Suppressor macrophage (primary cell): ENCODE data around the gene KIF23.

ENCODE experiments used
- DNase-seq, 4 experiments: peaks; one replicate each; pipeline ENCODE4 v3.0.0-alpha.2; 2020 to 2022

Gene KIF23

DNA sequence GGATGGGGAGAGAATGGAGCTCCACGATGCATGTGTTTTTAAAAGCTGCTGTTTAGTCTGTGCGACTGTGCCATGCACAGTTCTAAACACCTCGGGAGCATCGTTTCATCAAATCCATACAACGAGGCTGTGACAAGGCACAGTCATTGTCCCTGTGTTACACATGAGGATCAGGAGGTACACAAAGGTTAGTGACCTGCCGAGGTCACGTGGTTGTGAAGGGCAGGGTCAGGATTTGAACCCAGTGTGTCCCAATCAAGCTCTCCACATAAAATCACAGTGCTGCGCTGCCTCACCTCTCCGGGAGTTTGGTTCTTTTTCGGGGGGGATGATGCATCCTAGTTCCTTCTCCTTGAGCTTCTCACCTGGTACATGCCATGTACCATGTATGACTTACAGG is 18.7 kb upstream of the KIF23 start:
- no peak for DNase-seq

DNA sequence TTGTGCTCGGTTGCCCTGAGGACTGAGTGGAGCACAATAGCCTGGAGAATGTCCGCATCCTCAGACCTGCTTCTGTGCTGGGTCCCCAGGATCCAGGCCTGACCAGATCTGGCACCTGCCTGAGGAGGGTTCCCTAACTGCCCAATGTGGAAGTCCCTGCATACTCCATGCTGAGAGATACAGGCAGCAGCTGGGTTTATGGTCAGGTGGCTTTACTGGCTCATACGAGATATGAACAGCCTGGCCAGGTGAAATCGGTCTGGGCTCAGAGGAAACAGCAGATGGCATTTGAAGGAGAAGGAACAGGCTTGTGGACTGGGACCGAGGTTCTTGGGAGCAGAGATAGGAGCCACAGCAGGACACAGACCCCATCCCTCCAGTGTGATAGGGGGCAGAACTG is 18.2 kb upstream of the KIF23 start:
- no peak for DNase-seq

DNA sequence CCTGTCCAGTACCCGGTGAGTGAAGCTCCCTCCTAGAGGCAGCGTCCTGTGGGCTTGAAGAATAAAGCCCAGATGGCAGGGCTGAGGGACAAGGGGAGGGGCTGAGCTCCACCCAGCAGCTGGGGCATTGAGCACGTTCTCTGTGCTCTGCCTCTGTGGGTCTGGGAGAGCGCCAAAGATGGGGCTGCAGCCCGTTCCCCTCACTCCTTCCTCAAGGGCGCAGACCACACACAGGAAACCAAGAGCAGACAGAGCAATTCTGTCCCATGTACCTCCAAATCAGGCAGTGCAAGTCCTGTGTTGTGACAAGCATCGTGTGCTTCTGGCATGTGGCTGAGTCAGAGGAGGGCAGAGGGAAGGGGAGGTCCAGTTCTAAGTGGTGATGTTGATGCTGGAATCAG is 15.7 kb upstream of the KIF23 start:
- DNase-seq: no peak

DNA sequence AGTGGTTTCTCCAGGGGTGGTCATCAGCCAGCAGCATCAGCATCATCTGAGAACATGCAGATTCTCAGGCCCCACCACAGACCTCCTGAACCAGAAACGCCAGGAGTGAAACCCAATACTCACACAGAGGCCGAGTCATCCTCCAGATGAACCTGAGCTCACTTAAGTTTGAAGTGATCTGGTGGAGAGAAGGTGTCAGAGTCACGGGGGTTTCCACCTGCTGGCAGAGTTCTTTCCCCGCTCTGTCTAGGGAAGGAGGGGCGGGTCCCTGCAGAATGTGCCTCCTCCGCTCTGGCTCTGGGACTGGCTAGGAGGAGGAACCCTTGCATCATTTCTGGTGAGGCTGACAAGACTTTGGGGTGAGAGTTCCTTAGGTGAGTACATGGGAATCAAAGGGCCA is 13.3 kb upstream of the KIF23 start:
- DNase-seq: no peak

DNA sequence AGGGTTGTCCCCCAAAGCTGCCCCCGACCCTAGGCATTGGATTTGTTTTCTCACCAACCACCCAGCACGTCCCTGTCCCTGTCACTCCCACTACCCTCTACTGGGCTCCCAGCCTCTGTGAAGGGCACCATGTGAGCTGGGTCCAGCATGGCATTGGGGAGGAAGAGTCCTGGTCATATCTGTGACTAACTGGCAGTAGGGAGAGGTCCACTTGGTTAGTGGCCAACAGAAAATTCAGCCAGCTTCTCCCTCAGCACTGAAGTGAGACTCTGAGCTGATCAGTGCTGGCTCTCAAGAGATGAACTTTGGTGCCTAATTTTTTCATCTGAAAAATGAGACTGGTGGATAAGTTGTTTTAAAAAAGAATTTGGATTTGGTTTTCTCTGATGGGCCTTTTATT is 11.3 kb upstream of the KIF23 start:
- DNase-seq: no peak

- DNase-seq: no peak
Measured at GRCh38 chr15:69403594-69403993, 10.6 kb upstream of the KIF23 start.

DNA sequence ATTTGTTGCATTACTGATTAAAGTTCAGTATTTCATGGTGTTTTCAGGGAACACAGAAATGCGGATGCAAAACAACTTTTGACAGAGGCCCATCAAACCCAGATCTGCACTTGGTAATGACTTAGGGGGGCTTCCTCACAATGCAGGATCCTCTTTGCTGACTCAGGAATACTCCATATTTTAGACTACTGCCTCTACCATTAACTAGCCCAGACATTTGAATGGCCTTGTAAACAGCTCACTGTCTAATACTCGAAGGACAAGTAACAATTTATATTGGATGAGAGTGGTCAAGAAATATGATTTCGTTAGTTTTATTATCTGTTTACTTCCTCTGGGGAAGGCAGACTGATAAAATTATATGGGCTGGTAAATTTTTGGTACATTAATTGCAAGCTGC is 9.0 kb upstream of the KIF23 start:
- DNase-seq: no peak

- DNase-seq: no peak
Measured at GRCh38 chr15:69407719-69408400, 6.3 kb upstream of the KIF23 start.

GRCh38 chr15:69408841-69409240 is 5.3 kb upstream of the KIF23 start:
- no peak for DNase-seq

DNA sequence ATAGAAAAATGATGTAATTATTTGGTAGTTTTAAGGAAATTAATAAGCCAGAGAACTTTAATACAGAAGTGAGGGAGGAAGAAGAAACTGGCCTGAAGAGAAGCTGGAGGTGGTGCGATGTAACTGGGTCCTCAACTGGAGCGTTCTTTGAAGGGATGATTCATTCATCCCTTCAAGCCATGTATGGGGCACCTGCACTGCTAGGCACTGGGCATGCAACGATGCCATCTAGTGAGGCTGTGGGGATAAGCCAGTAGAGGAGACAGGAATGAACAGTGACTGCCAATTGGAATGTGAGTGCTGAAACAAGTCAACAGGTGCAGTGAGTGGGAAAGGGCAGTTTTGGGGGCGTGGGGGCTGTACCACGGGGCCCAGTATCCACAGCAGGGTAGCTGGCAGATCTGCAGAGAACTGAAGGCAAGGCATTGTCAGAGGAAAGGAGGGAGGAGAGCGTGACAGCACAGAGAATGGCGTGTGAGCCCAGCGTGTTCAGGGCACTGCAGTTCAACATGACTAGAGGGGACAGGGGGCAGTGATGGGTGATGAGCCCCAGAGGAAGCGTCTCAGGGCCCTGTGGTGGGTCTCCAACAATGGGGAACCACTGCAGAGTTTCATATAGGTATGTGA is 3.8 kb upstream of the KIF23 start:
- peak in 1 of 4 experiments; percentile 10 for DNase-seq

- no peak for DNase-seq
Measured at GRCh38 chr15:69412274-69412673, 1.9 kb upstream of the KIF23 start.

DNA sequence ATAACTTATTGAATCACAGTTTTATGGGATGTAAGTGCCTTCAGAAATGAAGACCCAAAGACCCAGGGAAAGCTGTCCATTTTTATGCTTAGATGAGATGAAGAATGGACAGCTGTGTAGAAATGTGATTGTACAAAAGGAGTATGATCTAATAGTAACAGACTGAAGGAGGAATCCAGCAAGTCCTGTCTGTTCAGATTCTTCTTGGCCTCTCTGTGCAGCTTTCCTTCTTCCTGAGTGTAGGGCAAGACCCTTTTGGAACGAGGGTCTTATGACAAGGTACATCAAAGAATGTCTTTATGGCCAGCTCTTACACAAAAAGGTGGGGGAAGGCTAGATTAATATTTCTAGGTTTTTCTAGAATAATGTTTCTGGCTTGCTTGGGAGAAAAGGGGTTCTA is 1.4 kb upstream of the KIF23 start:
- no peak for DNase-seq

DNA sequence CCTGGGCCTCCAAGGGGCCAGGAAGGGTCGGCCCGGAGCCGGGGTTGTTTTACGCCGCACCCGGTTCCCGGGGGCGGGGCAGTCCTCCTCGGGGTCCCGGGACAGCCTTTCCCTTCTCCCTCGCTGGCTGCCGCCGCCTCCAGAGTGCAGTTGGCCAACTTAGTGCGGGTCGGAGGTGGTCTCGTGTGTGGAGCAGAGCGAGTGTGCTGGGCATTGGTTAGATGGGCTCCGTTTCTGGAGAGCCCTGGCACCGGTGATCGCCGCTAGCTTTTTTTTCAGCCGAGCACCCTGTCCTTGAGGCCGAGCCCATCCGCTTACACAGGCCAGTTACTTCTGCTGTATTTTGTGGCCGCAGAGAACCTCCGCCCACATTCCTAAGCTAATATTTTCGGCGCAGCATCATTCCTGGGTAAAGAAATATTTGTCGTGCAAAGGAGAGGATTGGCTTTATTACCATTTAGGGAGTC is 585 bp downstream of the KIF23 start:
- peak; percentile 51 to 71 (median 68) for DNase-seq

DNA sequence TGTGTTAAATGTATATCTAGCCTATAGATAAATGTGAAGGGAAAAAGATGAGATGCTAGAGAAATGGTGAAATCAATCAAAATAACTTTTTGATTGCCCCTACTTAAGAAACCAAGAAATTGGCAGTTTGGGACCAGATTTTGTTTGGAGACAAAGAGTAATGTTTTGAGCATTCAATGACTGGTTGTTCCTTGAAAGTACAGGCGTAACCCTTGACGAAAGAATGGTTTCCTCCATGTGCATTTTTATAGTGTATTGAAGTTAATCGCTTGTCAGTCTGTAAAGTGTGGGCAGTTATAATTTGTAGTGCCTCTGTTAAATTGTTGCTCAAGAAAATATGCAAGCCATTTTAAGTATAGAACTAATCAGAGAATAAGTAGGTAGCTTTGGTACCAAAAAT is 1.2 kb downstream of the KIF23 start:
- no peak for DNase-seq

DNA sequence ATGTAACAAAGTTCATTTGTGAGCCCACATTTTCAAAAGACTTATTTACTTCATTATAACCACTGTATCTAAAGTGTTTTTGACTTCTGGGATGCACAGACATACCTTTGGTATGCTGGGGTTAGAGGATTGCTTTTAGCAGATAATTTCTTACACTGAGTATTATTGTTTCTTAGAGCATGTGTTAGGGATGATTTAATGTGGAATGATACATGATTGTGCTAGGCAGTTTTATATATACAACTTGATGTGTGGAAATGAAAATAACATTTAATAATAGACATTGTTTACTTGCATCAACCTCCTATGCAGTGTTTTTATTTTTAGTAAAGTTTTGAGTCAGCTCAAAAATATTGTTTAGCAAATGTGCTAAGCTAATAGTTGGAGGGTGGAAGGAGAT is 3.4 kb downstream of the KIF23 start:
- no peak for DNase-seq

DNA sequence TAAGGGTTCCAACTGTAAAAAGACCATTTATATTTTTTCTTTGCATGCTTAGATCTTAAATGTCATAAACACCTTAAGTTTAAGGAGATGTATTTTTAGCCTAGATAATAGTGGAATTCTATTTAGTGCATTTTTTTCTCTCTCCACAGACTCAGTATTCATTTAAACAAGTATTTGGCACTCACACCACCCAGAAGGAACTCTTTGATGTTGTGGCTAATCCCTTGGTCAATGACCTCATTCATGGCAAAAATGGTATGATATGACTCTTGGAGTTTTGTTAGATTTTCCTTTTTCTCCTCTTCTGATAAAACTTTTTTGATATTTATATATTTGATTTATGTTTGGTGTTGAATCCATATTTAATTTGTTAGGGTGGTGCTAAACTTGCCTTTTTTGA is 7.3 kb downstream of the KIF23 start:
- DNase-seq: no peak

- DNase-seq: no peak
Measured at GRCh38 chr15:69422336-69422895, 8.3 kb downstream of the KIF23 start.

DNA sequence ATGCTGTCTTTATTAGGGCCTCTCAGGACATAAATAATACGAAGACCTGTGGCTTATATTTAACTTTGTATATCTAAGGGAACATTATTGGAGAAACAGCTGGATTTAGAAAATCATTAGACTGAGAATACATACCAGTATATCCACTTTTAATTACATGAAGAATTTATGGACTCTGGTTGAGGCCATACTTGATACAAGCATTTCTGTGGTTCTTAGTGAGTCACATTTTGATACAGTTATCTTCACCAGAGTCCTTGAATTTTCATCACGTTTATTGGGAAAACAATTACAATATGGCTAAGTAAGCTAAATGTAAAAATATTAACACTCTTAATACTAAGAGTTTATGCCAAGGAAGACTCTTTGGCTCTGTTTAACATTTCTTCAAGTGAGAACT is 9.9 kb downstream of the KIF23 start:
- DNase-seq: no peak

DNA sequence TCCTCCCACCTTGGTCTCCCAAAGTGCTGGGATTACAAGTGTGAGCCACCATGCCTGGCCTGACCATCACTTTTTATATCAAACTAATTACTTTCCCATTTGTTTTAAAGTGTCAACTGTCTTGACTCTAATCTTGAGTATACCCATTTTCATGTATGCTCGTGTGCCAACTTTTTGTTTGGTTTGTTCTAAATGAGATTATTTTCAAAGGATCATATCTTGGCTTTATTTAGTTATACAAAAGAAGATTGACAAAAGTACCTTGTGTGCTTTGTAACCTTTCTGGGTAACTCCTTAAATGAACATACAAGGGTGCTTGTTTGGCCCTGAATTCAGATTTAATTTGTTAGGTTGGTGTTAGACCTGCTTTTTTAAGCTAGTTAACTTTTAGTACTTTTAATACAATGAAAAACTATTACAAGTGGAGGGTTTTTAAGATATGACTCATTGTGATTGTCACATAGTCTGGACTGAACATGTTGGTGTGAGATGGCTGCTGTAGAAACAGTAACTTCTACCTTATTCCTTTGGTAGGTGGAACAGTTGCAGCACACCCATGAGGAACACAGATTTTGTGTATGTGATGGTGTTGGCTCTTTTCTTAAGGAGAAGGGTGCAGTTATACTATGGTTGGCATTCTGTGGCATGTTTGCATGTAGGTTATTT is 10.7 kb downstream of the KIF23 start:
- no peak for DNase-seq

DNA sequence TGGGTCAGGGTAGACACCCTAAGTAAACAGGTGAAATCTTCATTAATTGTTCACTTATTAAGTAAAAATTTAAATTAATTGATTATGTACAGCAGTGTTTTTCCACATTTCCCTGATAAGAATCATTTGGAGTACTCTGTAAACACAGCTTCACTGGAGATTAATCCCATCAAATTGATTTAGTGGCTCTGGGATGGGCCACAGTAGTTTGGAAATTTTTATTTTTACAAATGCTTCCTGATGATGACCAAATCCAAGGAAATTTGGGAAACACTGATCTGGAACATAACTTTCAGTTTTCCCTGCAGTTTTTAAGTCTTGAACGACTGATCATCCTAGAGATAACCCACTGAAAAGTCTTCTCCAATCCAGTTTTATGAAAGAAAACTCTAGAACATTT is 19.7 kb downstream of the KIF23 start:
- DNase-seq: no peak

- DNase-seq: no peak
Measured at GRCh38 chr15:69434238-69434637, 20.1 kb downstream of the KIF23 start.

DNA sequence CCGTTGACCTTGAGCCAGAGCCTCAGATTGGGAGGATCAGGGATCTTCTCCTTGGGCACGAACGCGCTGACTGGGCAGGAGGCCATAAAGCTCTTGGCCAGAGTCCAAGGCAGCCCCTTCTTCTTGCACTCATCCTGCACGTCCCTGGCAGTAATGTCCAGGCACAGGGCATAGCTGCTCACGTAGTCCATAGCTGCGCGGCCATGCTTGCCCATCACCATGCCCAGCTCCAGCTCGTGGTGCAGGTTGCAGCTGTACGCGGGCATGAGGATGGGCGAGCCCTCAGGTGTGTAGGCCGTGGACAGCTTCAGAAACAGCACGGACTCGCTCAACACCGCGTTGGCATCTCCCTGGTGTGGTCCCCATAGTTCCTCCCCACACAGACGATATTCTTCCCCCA is 20.5 kb downstream of the KIF23 start:
- DNase-seq: no peak

DNA sequence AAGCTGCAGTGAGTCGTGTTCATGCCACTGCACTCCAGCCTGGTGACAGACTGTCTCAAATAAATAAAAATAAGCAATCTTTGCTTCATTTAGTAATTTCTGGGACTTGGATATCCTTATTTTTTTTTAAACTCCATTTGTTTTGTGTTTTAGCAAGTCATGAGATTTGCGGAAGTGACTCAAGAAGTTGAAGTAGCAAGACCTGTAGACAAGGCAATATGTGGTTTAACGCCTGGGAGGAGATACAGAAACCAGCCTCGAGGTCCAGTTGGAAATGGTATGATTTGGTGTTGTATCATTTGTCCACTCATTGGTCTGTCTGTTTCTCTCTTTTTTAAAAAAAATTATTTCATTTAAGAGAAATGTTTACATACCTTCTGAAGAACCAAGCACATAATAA is 21.8 kb downstream of the KIF23 start:
- DNase-seq: peak; percentile 15 to 73 (median 43)

- DNase-seq: peak in 2 of 4 experiments; percentile 43 to 55
Measured at GRCh38 chr15:69436951-69437350, 22.8 kb downstream of the KIF23 start.
